HG03108 (cell line): ENCODE data around the gene CENPW.

Experiments
- ATAC-seq: cut with Tn5 transposase; IDR thresholded peaks from one replicate; pipeline ENCODE4 v1.9.1; 2021; ENCODE audit warnings: moderate library complexity; ENCODE audit not compliant: unreplicated experiment

Gene CENPW

GRCh38 chr6:126372626-126373025 is 32.7 kb downstream of the CENPW start:
- ATAC-seq, result no peak

GRCh38 chr6:126373344-126373743 is 33.4 kb downstream of the CENPW start:
- no peak for ATAC-seq

- ATAC-seq, result no peak
Measured at GRCh38 chr6:126374372-126374771, 34.5 kb downstream of the CENPW start.

- no peak for ATAC-seq
Measured at GRCh38 chr6:126376682-126377081, 36.8 kb downstream of the CENPW start.

GRCh38 chr6:126377594-126378153 is 37.8 kb downstream of the CENPW start:
- no peak for ATAC-seq

GRCh38 chr6:126380072-126380583 is 40.2 kb downstream of the CENPW start:
- no peak for ATAC-seq

GRCh38 chr6:126381498-126381897 is 41.6 kb downstream of the CENPW start:
- ATAC-seq, result no peak

- ATAC-seq, result no peak
Measured at GRCh38 chr6:126383203-126383602, 43.3 kb downstream of the CENPW start.

GRCh38 chr6:126385536-126385935 is 45.6 kb downstream of the CENPW start:
- ATAC-seq, result no peak

- no peak for ATAC-seq
Measured at GRCh38 chr6:126388104-126388598, 48.2 kb downstream of the CENPW start.

- ATAC-seq, result no peak
Measured at GRCh38 chr6:126396131-126396530, 56.2 kb downstream of the CENPW start.
